GM19240 (cell line): ENCODE results near the gene RPUSD1.

Experiments
- DNase-seq: peaks from one replicate; pipeline ENCODE4 v3.0.0; 2011; ENCODE audit warnings: low spot score; ENCODE audit not compliant: insufficient read length

The RPUSD1 gene

DNA sequence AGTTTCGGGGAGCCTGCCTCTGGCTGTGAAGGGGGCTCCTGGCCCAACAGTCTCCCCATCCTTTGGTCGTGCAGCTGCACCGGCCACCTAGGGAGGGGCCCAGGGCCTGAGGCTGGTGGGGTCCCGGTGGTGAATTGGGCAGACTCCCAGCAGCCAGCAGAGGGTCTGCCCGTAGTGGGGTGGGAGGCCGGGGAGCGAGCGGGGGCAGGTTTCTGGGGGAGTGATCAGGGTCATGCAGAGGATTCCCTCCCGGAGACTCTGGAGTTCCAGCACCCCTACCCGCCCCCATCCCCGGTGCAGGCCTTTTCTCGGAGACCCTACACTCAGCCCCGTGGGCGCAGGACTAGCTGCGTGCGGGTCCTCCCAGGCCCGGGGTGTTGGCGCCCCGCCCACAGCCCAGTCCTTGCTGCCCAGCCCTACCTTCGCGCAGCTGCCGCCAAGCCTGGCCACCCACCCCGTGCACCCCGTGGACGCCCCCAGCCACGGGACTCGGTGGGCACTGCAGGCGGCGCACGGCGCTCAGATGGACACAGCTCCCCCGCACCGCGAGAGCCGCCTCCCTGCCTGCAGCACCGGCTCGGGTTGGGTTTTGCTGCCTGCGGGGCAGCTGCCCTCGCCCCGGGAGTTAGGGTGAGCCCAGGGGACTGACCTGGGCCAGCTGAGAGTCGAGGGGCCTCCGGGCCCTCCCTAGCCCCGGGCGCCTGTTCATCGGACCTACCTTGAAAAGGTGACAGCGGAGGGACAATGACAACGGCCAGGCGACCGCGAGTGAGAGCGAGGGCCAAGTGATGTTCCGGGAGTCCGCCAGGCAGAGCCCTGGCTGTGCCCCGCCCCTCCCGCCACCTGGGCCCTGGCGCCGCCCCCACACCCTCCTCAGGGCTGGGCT, 12.0 kb upstream of the RPUSD1 start, which contains the start of gene GNG13:
TSS of gene GNG13 (minus strand) at position 787 of the 886 bp plus-strand sequence. CDS start 1,657 bp downstream, outside the sequence.
- no peak for DNase-seq

DNA sequence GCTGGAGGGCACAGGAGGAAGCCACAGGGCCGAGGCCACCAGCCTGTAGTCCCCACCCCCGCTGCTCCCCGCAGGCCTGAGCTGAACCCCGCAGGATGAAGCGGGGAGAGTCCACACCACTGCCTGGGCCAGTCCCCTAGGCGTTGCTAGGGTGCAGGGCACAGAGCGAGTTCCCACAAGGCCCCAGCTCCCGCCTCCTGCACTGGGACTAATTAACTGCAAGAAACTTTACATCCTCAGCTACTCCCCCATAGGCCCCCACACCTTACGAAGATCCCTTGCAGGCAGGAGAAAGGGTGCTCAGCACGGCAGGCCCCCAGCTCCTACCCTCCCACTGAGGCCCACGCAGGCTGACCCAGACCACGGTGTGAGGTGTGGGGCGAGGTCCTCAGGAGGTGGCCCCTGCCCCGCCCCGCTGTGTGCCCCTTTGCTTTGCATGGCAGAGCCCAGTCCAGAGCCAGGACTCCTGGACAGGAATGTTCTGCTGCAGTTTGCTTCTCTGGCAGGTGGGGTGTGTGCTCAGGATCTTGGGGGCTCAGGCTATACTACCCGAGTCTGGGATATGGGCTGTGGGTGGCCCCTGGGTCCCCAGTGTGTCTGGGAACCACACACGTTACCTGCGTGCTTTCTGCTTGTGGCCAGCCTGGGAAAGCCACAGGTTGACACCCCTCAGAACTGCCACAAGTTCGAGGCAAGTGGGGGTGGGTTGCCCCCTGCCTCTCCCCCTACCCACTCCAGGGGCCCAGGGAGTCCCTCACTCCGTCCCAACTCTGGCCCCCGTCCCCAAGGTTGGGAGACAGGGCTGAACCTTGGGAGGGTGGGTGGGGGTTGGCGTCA, 11.1 kb upstream of the RPUSD1 start:
- DNase-seq = no peak

DNA sequence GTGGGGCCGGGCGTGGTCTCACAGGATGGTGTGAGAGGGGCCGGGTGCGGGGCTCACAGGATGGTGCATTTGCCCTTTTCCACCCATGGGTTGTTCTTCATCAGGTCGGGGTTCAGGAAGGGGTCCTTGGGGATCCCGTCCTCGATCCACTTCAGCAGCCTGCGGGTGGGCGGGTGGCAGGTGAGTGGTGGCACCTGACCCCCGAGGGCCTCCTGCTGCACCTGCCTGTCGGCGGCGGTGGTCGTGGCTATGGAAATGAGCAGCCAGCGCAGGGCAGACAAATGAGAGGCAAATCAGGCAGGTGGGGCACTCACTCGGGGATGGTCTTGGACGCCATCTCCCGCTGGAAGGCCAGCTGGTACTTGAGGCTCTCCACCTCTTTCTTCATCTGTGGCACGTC, 10.5 kb upstream of the RPUSD1 start:
- no peak for DNase-seq

DNA sequence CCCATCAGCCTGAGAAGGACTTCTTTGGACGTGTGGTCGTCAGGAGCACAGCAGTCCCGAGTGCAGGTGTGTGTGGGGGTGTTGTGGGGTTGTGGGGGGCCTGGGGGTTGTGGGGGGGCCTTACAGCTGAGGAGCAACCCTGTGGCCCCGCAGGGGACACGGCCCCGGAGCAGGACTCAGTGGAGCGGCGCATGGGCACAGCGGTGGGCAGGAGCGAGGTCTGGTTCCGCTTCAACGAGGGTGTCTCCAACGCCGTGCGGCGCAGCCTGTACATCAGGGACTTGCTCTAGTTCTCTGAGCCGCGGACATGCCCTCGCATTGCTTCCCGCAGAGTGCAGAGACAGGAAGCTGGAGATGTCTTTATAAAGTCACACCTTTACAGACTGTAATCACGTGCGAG, 9.5 kb upstream of the RPUSD1 start:
- DNase-seq = no peak

DNA sequence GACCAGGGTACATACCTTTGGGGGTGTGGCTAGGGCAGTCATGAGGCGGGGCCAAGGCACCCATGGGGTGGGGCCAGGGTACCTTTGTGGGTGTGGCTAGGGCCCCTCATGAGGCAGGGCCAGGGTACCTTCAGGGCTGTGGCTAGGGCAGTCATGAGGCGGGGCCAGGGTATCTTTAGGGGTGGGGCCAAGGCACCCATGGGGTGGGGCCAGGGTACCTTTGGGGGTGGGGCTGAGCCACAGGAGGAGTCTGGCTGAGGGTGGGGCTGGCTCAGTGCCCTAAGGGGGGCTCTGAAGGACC, 8.9 kb upstream of the RPUSD1 start:
- DNase-seq = no peak

DNA sequence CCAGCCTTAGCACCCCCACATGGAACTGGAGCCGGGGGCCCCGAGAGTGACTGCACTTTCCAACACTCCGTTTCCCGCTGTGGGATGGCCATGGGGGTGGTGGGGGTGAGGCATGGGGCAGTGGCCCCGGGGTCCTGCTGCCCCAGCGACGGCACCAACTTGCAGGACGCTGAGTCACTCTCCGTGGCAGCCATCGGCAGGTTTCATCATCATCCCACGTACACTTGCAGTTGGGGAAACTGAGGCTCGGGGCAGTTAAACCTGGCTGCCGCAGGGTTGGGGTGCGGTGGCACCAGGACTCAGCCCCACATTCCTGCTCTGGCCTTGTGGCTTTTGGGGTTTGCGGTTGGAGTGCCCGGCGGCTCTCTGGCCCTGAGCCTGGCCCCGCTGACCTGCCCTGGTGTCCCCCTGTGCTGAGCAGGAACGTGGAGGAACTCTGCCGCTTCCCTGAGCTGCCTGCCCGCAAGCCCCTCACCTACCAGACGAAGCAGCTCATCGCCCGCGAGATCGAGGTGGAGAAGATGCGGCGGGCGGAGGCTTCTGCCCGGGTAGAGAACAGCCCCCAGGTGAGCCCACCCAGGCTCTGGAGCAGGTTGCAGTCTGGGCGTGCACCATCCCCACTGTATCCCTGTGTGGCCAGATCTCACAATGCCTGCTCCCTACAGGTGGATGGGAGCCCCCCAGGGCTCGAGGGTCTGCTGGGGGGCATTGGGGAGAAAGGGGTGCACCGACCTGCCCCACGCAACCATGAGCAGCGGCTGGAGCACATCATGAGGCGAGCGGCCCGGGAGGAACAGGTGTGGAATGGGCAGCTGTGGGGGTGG, 8.3 kb upstream of the RPUSD1 start:
- DNase-seq = no peak

DNA sequence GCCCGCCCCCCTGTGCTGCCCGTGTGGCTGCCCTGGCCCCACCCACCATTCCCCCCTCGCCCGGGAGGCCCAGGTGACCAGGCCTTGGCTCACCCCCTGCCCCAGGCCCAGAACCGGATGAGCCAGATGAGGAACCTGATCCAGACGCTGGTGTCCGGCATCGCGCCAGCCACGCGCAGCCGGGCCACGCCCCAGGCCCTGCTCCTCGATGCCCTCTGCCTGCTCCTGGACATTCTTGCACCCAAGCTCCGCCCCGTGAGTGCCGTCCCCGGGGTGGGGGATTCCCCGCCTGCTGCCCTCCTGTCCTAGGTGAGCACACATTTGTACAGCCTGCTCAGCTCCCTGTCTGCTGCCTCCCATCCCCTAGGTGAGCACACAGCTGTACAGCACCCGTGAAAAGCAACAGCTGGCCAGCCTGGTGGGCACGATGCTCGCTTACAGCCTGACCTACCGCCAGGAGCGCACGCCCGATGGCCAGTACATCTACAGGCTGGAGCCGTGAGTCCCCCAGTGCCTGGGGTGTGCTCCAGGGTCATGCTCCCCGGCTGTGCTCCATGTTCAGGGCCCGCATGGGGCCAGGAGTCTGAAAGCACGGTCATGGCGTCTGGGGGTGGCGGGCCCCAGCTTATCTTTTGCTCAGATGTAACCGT, 7.5 kb upstream of the RPUSD1 start:
- DNase-seq = no peak

DNA sequence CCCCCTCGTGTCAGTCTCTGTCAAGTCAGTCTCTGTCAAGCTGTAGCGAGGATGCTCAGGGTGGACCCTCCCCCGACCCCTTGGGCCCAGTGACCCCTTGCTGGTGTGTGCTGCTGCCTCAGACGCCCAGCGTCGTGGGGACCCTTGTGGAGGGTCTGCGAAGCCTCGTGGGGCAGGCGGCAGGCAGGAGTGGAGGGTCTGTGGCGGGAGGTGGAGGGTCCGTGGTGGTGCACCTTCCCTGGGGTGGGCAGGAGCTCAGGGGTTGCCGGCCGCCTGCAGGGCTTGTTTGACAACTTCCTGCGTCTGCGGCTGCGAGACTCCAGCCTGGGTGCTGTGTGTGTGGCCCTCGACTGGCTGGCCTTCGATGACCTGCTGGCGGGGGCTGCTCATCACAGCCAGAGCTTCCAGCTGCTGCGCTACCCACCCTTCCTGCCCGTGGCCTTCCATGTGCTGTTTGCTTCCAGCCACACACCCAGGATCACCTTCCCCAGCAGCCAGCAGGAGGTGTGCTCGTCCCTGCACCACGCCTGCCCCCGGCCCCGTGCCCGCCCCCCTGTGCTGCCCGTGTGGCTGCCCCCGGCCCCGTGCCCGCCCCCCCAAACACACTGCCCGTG, 6.8 kb upstream of the RPUSD1 start:
- no peak for DNase-seq

DNA sequence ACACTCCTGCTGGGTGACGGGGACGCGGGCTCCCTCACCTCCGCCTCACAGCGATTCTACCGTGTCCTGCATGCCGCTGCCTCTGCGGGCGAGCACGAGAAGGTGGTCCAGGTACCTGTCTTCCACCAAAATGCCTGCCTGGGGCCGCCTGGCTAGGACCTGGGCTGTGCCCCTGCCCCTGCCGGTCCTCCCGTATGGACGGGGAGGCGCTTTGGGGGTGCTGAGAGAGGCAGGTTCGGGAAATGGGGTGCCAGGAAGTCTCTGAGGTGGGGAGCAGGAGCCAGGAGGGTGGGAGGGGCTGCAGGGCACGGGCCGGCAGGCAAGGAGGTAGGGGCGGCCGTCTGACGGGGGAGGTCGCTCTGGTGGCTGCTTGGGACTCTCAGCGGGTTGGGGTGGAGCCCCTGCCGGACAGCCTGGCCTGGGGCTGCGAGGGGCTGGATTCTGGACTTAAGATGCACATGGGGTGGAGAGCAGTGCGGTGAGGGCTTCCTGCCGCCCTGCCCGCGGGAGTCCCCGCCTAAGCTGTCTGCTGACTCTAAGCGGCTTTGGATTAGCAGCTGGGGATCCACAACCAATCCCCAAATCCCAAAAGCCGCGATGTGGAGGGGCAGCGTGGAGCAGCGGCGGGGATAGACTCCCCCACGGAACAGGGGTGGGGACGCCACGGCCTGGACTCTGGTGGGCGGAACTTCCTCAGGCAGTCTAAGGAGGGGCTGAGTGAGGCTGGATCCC, 6.1 kb upstream of the RPUSD1 start:
- no peak for DNase-seq

DNA sequence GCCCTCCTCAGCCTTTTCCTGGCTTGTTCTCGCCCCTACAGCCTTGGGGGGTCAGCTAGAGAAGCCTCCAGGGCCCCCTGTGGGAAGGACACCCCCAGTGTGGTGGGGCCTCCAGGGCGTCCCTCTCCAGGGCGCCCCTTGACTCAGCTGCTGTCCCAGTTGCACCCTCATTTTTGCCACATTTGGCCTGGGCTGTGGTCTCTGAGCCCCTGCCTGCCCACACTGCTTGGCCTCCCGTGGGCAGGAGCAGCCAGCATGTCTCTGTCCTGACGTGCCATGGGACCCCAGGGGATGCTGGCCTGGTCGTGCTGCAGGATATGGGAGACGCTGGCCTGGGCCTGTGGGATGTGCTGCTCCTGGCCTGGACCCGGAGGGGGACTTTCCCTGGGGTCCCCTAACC, 5.2 kb upstream of the RPUSD1 start:
- DNase-seq = no peak

DNA sequence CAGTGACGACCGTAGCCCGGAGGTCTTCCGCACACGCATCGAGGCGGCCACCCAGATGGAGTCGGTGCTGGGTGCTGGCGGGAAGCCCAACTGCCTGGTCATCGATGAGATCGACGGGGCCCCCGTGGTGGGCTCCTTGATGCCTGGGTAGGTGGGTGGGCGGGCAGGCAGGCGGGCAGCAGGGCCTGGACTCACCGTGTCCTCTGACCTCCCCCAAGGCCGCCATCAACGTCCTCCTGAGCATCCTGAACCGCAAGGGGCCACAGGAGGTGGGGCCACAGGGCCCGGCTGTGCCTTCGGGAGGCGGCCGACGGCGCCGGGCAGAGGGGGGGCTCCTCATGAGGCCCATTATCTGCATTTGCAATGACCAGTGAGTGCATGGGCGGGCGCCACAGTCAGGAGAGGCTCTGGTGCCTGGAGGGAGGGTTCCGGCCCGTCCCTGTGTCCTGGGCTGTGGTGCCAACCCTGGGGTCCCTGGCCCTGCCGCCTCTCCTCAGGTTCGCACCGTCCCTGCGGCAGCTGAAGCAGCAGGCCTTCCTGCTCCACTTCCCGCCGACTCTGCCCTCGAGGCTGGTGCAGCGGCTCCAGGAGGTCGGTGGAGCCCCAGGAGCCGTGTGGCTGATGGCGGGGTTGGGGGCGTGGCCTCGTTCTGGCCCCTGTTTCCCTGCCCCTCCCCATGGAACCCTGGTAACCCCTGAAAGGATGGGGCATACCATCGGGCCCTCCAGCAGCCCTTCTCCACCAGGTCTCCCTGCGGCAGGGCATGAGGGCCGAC, 4.2 kb upstream of the RPUSD1 start:
- DNase-seq = no peak

DNA sequence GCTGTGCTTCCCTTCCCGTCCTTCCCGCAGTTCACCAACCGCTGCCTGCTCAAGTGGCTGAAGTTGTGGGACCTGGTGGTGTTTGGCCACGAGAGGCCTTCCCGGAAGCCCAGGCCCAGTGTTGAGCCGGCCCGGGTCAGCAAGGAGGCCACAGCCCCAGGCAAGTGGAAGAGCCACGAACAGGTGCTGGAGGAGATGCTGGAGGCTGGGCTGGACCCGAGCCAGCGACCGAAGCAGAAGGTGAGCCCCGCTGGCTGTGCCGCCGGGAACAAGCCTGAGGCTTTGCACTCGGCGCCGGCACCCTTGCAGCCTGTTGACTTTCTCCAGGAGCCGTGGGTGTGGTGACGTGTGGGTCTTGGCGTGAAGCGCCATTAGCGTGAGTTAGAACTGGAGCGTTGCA, 3.0 kb upstream of the RPUSD1 start:
- no peak for DNase-seq

DNA sequence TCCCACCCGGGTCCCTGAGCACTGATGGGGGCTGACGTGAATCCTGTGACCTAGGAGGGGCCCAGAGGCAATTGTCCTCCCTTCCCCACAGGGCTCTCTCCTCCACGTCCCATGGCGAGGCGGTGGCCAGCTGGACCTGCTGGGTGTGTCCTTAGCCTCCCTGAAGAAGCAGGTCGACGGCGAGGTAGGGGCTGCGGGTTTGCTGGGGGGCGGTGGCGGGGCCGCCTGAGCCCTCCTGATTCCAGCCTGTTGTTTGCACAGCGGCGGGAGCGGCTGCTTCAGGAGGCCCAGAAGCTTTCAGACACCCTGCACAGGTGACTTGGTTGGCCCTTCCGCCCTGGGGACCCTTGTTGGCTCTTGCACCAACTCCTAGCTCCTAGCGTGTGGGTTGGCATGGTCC, 1.9 kb upstream of the RPUSD1 start:
- DNase-seq = no peak

DNA sequence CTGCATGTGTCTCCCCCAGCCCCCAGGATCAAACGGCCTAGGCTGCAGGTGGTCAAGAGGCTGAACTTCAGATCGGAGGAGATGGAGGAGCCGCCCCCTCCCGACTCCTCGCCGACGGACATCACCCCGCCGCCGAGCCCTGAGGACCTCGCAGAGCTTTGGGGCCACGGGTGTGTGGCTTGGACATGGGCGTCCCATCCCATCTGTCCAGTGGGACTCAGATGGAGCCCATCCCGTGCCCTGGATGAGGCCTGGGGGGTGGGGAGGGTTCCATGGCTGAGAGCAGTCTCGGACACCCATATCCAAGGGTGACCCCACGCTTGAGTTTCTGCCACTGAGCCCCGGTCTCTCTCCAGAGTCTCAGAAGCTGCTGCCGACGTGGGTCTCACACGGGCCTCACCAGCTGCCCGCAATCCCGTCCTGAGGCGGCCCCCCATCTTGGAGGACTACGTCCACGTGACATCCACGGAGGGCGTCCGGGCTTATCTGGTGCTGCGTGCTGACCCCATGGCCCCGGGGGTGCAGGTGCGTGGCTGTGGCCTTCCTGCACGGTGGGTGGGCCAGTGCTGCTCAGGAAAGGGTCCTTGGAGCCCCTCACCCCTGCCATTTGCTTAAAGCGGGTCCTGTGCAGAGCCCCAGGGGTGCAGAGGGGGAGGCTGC, 1.1 kb upstream of the RPUSD1 start:
- DNase-seq = no peak

DNA sequence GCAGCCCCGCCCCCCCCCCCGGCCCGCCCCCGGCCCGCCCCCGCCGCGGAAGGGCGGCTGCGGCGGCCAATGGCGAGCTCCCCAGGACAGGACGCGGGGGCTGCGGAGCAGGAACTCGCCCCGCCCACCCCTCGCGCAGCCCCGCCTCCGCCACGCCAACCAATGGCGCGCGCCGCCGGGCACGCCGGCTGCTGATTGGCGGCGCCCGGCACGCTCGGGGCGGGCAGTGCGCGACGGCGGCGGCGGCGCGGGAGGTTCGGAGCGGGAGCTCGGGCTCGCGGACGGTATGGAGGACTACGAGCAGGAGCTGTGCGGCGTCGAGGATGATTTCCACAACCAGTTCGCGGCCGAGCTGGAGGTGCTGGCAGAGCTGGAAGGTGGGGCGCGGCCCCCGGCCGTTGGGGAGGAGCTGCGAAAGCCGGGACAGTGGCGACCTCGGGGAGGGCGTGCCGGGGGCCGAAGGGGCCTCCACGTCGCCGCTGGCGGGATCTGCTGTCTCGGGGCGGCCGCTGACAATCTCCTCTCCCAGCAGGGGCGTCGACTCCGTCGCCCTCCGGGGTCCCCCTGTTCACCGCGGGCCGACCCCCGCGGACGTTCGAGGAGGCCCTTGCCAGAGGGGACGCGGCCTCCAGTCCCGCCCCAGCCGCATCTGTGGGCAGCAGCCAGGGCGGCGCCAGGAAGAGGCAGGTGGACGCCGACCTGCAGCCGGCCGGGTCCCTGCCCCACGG, 382 bp upstream of the RPUSD1 start, which contains the start of gene CHTF18:
TSS of gene CHTF18 (plus strand) at position 222 of the 728 bp plus-strand sequence. CDS start at position 287, 65 bp downstream.
- peak; percentile 100 for DNase-seq

DNA sequence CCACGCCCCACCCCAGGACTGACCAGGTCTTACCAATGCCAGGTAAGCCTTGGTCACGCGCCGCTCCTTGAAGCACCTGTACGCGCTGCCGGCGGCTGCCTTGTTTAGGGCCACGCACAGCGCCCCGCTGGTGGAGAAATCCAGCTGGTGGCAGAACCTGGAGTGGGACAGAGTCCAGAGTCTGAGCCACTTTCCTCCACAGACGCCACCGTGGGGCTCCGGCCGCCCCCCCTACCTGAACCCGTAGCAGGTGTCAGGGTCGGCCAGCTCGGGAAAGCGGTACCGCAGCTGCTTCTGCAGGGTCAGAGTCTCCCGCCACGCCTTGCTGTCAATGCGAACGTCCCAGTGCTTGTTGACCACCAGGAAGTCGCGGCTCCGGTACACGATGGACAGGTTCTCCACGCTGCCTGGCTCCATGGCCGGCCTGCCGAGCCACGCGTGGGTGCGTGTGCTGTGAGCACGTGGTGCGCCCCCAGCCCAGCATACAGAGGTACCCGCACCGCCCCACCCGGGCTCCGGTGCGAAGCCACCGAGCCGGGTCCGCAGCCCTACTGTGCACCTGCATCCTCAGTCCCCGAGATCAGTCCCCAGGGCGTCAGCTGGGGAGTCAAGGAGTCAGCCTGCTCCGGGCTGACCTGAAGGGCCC, 737 bp downstream of the RPUSD1 start:
- no peak for DNase-seq
